NOMO-1 treated with dmso at 0.1 percent for 144 hours (cell line): Measurements from ENCODE around the gene KLF3.

Experiments
- DNase-seq: peaks from one replicate; lab custom pipeline; 2025; ENCODE audit not compliant: unreplicated experiment; lab: John Stamatoyannopoulos, UW

KLF3 gene

DNA sequence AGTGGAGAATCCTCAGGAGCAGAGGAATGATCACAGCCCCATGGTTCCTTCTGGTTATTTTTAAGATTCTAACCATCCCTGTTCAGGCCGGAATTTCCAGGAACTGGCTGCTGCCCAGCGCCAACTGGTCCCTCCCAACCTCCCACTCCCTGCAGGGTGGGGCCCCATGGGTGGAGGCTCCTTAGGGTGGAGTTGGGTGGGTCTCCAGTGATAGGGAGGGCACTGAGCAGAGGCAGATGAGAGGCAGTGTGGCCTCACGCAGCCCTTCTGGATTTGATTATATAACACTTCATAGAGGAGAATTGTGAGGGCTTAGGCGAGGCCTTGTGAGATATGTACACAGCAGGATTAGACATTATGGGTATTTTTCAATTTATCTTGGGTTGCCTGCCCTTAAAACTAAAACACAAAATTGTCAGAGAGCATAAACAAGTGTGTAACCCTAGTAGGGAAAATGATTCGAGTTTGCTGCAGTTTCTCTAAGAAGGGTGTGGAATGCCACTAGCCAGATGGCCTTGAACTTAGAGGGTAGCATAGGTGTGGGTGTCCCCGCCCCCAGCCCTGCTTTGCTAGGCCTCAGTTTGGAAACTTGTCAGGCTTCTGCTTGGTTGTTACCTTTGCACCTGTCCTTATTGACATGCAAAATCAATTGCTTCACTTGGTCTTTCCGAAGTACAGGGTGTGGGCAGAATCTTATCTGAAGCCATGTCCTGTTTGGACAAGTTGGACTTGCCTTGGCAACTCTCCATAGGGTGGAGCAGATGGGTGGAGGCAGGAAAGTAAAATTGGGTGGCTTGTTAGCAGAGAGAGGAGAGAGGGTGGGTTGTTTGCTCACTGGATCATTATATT is 9.4 kb downstream of the KLF3 start:
- no peak for DNase-seq

DNA sequence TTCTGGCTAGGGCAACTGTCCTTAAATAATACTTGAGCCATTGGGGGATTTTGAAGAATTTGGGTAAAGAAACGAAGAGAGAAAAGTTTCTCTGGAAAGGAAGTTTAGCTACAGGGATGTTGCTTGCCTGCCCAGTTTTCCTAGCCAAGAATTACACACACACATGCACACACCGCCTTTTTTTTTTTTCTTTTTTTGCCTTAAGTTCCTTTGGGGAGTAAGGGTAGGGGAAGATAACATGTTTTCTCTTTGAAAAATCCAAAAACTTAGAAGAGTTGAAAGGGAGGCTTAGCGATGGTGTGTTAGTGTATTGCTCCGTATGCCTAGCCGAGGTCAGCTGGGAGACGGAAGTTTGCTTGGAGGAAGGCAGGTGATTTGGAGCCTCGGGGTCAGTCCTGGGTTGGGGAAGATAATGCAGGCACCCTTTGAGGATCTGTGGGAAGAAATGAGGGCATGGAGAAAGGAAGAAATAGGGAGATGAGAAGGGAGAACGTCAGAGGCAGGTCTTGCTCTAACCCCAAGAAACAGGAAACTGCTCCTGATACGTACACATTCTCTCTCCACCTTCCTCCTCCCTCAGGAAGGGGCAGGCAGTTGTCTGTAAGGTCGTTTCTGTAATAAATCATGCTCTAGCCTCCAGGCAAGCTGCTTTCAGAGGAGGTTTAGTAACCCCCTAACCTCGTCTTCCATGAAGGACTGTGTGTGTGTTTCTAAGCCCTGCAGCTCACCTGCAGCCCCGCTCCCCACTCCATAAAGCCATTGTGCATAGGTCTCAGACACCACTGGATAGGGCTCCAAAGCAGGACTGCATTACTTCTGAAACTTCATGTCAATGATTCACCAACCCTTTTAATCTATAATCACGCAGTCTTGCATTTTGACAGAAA is 10.5 kb downstream of the KLF3 start:
- no peak for DNase-seq

DNA sequence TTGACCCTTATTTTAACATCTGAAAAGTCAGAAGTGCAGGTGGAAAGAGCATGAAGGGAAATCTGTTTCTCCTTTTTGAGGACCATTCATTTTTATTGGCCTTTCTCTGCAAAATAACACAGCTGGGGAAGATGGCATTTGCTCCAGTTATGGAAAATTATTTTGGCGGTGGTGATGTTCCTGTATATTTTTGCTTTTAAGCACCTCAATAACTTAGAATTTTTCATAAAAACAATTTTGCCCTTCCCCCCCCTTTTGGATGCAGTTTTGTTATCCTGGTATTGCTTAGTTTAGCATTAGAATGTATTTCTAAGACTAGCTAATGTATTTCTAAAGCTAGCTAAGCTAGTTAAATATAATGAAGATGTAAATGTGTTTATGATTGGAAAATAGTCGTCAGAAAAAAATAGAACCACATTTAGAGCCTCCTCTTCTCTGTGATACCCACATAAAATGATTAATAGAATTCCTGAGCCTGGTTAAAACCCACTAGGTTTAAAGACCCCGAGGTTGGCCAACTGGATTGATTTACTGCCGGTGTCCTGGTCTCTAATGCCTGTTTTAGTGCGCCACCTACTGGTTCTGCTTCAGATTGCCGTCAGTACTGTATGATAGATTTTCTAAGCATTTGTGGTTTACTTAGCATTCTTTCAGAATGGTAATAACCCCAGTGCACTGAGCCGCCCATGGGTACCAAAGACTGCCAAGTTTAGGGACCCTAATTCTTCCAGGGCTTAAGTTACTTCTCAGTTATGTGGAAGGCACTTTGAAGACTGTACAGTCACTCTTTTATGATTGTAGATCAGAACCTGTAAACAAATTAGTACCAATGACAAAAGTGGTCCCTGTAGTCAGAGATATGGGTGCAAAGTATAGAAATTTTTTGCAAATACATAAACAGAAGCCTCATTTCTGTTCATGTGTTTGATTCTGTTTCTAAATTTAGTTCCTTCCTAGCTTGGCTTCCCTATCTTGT is 11.4 kb downstream of the KLF3 start:
- DNase-seq = peak; percentile 53

DNA sequence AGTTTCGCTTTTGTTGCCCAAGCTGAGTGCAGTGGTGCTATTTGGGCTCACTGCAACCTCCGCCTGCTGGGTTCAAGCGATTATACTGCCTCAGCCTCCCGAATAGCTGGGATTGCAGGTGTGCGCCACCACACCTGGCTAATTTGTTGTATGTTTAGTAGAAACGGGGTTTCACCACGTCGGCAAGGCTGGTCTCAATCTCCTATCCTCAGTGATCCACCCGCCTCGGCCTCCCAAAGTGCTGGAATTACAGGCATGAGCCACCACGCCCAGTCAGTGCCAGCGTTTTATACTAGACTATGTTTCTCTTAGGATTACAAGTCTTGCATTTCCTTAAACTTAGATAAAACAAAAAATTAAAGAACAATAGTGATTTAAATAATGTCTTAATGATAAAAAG is 13.0 kb downstream of the KLF3 start:
- DNase-seq = no peak

DNA sequence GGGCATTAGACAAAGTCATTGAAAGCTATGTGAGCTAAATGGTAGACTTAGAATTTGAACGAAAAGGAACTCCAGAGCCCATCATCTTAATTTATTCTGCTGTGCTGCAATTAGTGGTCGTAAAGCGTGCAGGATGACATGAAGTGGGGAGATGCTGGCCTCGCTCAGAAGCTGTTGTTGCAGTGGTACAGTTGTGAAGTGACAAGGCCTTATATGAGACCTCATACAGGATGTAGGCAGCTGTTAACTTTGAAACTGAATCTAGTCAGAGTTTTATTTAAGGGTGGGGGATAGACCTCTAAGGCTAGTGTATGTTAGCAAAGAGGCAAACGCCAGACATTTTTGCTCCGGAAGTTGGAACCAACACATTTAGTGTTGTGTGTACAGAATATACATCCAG is 13.4 kb downstream of the KLF3 start:
- DNase-seq = no peak

DNA sequence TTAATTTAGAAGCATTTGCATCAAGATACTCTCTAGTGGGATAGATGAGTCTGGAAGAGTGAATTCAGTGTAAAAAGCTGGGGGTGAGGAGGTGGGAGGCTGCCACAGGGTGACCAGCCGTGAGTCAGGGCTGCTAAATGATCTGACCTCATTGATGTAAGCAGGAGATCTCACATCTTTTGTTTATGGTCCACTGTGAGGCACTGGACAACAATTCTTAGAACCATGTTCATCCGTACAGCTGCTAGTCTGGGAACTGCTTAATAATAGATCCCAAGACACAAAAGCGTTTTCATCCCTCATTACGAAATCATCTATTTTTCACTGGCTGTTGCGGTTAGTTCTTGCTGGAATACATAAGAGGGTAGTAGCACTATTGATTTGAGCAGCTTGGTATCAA is 14.1 kb downstream of the KLF3 start:
- no peak for DNase-seq

DNA sequence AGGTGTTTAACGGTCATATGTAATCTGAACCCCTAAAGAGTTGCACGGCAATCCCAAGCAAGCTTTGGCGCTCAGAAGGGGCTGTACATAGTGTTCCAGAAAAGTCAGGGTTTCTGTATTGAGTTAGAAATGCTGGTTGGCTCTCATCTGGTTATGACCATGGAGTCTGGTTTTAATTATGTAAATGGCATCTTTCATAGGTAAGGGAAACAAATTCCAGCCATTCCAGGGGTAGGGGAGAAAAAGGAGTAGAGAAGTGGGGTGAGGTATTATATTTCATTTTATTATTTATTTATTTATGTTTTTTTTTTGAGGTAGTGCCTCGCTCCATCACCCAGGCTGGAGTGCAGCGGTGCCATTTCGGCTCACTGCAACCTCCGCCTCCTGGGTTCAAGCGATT is 15.9 kb downstream of the KLF3 start:
- DNase-seq = no peak

DNA sequence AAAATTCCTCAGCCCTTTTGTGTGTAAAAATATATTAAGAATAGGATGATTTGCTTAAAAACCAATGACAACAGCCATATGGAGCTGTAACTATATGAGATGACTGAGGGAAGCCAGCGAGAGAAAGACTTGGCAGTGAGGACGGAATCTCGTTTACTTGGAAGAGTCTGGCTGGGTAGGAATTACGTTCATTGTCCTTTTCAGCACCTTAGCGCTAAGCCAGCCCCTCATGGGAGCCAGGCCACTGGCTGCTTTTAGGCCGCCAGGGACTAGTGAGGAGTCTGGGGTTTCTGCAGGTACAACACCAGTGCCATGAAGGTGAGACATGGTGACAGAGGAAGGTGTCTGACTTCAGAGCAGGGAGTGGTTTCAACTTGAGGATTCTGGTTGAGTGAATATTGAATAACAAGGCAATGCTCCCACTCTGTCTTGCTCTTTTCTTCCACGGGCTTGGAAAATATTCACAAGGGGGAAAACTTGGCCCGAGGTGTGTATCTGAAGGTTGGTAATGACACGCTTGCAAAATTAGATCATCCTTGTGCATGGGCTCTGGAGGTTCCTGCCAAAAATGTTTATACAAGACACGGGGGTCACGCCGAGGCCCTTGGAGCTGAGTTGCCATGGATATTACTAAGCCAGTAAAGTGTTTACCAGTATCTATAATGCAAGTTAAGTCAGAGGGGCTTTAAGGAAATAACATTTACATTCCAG is 17.4 kb downstream of the KLF3 start:
- no peak for DNase-seq

DNA sequence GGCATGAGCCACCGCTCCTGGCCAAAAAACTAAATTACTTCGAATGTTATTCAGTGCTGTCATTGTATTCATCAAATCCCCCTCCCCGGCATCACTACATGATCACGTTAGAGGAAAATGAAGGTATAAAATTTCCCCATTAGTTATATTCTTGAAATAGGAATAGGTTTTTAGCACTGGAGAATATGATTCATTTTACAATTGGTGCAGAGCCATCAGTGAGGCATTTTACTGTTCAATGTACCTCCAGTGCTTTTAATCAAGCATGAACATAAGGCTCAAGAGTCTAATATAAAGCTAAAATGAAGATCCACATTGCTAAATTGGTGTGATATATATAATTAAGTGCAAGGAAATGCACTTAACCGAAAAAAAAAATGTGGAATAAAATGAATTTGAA is 18.3 kb downstream of the KLF3 start:
- DNase-seq = no peak

DNA sequence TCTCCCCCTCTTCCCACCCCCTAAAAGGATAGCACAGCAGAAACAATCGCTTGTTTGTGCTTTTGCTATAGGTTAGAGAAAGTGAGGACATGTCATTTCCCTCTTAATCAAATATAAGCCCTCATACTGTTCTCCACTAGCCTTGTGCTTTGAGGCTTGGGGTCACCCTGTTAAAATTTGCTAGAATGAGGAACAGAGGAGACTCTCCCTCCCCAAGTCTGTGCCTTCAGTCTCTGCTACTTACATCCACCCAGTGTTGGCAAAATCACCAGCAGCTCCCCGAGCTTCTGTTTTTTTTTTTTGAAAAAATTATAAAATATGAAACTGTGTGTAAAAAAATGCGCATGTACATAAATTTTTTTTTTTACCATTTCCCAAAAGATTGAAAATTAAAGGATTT is 19.3 kb downstream of the KLF3 start:
- DNase-seq = no peak

DNA sequence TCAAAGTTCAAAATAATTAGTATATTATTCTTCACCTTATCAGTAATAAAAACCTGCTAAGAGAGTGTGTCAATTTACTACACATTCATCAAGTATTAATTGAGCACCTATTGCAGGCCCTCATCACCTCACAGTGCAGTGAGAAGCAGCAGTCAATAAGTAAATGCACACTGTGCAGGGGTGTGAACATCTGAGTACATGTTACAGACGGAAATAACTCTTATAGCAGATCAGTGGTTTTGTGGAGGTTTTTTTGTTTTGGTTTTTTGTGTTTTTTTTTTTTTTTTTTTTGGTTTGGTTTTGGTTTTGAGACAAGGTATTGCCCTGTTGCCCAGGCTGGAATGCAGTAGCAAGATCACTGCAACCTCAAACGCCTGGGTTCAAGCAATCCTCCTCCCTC is 20.3 kb downstream of the KLF3 start:
- no peak for DNase-seq

DNA sequence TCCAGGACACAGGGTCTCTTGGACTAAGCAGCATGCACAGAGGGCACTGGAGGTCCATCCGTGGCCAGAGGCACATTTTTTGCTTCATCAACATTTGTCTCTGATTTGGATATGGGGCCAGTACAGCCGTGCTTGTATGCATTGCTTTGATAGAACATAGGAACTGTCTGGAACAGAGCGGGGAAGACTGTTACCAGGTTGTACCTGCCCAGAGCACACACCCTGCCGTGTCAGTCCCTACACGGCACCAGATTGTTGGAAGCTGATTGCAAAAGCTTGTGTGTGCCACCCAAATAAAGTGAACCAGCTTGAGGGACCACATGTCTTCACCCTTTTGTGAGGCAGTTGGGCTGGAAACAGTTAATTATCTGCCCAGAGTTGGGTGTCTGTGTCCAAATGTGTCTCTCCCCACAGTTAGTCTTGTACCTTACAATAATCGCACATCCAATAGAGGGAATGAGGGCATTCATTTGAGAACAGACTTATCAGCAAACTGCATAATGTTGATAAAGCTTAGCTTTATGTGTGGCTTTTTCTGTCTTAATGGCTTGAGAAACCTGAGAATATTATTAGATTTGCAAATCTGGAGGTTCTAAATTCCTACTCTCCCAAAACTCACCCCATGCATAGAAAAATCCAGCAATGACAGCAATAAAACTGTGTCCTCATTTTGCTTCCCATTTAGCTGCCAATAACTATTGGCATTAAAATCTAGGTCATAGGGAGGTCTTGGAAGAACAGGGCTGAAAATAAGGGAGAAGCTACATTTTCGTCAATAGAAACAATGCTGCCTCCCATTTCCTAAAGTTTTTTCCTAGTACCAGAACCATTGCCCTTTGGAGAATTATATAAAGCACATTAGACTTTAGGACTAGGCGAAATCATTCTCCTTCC is 21.2 kb downstream of the KLF3 start:
- DNase-seq = no peak

DNA sequence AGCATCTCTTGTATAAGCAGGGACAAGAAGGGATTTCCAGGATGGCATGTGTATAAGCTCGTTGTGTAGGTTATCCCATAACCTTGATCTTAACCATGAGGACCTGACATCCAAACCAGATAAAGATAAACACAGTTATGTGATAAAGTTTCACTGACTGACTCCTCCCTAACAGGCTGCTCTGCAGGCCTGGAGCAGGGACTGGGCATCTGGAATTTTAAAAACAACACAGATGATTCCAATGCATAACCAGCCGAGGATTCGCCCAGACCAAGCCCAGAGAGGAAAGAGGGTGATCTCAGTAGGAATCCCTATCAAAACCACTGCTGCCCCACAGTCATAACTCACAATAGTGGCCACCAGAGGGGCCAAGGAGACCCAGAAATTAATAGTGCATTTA is 22.7 kb downstream of the KLF3 start:
- no peak for DNase-seq

DNA sequence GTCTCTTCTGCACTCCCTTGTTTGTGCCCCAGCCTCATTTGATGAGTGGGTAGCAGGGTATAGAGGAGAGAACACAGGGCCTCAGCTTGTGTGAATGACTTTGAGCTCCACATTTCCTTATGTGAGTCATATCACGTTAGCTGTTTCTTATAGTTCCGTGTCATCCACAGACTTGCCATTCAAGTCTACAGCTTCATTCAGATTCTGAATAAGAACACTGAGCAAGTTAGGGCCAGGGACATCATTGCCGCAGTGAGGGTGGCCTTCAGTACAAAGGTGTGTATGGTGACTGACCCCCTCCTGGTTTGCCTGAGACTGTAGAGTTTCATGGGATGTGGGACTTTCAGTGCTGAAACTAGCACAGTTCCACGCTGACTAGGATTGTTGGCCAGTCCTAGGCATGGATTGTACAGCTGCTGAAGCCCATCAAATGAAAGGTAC is 23.6 kb downstream of the KLF3 start:
- no peak for DNase-seq

DNA sequence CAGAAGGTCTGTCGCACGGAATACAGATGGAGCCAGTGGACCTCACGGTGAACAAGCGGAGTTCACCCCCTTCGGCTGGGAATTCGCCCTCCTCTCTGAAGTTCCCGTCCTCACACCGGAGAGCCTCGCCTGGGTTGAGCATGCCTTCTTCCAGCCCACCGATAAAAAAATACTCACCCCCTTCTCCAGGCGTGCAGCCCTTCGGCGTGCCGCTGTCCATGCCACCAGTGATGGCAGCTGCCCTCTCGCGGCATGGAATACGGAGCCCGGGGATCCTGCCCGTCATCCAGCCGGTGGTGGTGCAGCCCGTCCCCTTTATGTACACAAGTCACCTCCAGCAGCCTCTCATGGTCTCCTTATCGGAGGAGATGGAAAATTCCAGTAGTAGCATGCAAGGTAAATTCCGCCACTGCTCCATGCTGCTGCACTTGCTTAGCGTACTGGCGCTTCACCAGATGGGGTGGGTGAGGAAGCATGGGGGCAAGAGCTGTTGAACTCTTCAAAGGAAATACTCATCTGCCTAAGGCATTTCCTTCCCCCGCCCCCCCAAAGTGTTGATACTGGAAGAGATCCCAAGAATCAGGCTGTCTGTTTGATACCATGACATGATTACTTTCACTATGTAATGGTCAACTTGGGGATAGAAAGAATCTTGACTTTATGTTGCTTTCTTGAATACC is 24.8 kb downstream of the KLF3 start:
- DNase-seq = no peak

DNA sequence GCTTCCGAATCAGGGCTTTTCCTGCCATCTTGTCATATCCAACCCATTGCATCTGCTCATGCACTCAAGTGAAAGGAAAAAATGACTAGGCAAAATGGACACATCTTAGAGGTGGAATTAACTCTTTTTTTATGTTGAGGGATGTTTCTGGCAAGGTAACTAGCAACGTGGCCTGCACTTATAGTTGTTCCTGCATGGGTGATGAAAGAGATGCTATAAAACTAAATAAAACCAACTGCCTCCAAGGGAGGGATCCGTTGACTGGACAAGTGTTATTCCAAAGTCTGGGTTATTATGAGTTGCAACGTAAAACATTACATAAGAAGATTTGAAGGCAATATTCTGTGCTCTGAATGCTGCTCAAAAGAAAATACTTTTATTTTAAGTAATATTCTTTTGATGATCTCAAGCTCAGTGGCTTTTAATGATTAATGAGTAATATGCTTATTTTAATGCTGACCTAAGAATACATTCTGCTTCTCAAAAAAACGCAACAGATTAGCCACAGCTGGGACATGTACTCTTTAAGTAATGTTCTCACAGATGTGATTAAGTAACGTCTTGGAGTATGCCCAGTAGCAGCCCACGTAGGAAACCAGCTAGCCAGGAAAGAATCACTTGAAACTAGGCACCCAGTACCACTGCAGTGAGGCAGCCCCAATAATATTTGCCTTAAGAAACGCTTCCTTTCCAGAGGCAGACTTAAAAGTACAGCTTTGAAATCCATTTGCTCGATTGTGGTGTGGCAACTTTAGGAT is 27.4 kb downstream of the KLF3 start:
- DNase-seq = no peak

DNA sequence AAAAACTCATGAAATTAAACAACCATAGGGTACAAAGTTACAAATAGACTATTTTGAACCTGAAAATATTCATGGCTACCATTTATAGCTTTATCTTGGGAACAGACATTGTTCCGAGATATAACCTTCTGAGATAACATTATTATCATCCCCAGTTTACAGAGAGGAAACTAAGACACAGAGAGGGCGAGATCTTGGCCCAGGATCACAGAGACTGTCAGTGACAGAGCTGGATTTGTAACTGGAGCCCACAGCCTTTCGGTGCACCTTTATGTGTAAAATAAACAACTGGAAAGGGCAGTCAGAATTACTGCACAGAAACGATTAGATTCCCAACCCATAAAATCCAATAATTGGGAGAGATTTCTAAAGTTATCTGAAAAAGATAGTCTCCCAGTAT is 28.4 kb downstream of the KLF3 start:
- no peak for DNase-seq

DNA sequence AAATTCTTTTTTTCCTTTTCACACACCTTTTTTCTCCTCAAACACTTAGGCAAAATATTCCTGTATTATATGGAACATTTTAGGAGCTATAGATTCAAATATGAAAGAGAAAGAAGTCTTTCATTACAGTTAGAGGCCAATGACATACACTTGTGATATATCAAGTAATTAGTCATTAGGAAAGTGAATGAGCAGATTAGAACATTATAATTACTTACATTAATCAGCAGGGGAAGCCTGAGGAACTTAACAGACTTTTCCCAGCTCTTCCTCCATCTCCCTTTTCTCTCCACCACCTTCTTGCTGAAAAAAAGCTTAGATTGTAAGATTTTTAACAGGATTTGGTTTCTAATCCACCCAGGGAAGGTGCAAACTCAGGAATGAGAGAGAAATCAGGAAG is 29.6 kb downstream of the KLF3 start:
- DNase-seq = no peak
